ENCODE data around the gene MYADML2.
A peak's percentile ranks its signal among the peaks of the same experiment; 100 is the strongest.

Gene MYADML2

GRCh38 chr17:81939218-81939617 is 7.8 kb downstream of the MYADML2 start:
- DNase-seq (ENCODE audit: low read depth), result no peak

- DNase-seq (ENCODE audit: low read depth), result no peak
Measured at GRCh38 chr17:81935709-81936084, 11.3 kb downstream of the MYADML2 start.

DNA sequence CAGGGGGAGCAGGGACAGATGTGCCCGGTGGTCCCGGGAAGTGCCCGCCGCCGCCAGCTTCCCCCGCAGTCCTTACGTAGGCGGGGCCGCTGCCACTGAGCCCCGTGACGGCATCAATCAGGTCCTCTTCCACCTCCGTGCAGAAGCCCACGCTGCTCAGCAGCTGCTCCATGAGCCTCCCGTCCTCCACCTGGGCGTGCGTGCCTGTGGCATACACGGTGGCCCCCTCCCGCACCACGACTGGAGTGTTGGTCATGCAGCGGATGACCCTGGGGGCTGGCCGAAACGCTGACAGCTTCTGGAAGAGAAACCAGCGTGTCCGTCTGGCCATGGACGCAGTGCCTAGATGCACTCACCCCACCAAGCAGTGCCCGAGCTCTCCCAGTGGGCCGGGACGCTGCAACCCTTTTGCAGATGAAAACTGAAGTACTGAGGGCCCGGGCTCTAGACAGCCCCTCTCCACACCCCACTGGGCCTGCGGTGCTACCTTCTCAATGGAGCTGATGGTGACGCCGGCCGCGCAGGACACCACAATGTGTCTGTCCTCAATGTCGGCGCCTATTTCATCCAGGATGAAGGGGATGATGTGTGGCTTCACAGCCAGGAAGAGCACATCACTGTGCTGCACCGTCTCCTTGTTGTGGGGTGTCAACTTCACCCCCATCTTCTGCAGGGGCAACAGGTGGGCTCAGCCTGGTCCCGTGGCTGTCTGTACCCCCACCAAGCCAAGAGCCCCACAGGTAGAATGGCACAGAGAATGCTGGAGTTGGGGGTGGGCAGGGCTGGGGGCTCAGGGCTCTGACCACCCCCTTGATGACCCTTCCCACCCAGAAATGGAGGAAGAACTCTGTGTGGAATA is 12.0 kb downstream of the MYADML2 start:
- no peak for DNase-seq (ENCODE audit: low read depth)

DNA sequence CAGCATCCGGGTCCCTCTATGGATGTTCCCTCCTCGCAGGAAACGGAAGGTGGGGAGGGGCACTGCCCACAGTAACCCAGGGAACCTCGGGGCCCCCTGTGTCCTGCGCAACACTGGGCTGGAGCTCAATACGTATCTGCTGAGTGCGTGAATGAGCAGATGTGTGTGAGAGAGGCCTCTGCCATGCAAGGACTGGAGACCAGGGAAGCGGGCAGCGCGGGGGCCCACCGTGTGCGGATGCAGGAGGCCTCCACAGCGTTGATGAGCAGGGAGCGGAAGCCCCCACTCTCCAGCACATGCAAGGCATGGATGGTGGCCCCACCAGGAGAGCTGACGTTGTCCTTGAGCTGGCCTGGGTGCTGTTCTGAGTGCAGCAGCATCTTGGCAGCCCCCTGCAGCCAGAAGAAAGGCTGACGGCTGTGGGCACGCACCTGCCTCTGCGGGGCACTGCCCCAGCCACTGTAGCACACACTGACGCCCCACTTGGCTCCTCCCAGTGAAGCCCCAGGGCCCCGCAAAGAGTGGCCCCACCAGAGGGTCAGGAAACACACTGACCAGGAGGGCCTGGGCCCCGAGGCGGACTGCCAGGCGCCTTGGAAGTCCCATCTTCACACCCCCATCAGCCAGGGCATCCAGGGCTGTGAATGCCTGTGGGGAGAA is 12.8 kb downstream of the MYADML2 start:
- no peak for DNase-seq (ENCODE audit: low read depth)

DNA sequence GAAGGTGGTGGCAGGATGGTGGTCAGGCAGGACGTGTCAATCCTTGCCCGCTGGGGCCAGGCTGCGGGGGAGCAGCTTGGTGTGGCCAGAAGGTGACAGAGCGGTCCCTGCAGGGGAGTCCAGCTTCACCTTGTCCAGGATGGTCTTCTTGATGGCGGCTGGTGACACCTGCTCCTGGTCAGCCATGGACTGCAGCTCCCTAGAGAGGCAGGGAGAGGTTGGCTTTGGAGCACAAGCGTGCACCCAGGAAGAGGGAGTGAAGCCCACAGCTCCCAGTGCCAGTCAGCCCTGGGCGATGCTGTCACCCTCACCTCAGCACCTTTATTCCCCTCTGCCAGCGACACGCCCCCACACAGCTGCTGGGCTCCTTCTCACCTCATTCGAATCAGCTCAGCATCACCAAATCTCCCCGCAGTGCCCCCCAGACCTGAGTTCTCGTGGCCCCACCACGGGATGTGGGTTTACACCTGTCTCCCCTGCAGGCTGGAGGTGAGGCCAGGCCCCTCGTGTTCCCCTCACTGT is 13.8 kb downstream of the MYADML2 start:
- no peak for DNase-seq (ENCODE audit: low read depth)

- DNase-seq (ENCODE audit: low read depth), result no peak
Measured at GRCh38 chr17:81932333-81932983, 14.6 kb downstream of the MYADML2 start.

DNA sequence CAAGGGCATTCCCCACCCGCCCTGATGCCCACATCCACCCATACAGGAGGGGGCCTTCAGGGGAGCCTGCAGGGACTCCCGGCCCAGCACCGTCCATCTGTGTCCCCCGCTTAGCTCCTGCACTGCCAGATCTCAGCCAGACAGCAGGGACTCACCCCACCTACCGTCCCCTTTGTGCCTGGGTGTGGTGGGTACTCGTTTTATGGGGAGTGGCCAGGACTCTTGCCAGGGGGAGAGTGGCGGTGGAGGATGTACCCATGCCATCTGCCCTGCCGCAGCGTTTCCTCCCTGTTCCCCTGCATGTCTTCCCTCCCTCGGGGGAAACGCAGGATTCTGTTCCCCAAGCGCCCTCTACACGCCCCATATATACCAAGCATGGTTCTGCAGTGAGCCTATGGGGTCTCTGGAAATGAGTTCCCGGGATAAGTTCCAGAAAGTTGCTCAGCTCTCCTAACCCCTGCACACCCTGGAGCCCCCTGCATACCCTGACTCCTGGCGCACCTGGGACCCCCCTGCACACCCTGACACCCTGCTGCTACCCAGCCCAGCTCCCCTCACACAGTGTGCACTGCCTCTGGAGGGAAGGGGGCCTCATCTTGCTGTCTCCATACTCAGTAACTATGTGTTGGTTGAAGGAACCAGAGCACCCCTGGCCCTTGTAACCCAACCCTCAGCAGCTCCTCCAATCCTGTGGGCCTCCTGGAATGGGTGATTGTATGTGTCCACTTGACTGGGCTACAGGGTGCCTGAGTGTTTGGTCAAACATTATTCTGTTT is 15.3 kb downstream of the MYADML2 start:
- no peak for DNase-seq (ENCODE audit: low read depth)

GRCh38 chr17:81931189-81931556 is 15.9 kb downstream of the MYADML2 start:
- no peak for DNase-seq (ENCODE audit: low read depth)

DNA sequence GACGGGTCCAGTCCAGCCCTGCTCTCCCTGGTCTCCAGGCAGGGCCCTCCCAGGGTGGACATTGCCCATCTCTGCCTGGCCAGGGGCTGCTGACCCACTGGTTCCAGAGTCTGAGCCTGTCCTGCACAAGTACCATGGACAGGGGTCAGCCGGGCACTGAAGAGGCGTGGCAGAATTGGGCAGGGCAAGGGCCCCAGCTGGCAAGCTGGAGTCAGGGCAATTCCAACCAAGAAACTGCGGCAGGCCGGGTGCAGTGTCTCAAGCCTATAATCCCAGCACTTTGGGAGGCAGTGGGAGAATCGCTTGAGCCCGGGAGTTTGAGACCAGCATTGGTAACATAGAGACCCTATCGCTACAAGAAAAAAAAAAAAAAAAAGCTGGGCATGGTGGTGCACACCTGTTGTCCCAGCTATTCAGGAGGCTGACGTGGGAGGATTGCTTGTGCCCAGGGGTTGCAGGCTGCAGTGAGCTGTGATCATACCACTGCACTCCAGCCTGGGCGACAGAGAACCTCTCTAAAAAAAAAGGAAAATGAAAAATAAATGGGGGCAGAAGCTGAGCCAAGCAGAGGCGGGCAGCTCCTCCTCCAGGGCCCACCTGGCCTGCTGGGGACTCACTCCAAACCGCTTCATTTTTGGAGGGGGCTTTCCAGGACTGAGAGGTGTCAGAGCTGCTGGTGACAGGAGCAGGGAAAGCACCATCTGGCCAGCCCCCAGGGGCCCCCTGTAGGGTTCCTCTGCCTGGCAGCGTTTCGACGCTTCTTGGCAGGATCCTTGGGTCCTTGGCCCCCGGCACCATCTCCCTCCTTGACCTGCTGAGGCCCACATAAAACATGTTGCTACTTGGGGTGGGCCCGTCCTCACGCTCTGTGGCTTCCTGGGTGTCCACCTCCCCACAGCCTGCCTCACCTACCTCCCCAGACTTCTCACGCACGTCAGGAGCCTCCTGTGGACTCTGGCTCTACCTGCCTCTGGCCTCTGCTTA is 16.6 kb downstream of the MYADML2 start:
- DNase-seq (ENCODE audit: low read depth), result no peak

- DNase-seq (ENCODE audit: low read depth), result no peak
Measured at GRCh38 chr17:81929253-81930141, 17.5 kb downstream of the MYADML2 start.

DNA sequence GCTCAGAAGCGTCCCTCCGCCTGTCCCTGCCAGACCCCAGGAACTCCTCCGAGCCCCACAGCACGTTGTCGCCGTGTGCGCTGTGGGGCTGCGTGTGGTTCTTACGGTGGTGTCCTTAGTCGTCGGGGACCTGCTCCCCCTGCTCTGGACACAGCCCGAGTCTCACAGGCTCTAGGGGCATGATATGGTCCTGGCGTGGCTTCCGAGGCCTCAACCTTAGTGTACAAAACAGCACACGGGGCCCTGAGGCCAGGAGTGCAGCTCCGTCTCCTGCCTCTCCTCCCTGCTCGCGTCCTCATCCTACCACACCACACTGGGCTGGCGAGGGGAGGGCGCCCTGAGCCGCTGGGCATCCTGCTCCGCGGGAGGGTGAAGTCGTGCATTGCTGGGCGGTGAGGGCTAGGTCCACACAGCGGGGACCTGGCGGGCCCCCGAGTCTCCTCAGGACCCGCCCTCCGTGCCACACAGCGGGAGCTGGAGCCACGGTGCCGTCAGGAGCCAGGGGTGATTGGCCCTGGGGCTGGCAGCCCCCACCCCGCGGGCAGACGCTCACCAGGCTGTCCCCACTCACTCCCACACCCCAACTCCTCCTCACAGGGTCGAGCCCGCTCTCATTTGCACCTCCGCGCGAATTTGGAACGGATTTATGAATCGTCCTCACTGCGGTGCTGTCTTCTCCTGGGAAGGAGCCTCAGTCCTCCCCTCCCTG is 18.3 kb downstream of the MYADML2 start:
- DNase-seq (ENCODE audit: low read depth), result no peak

GRCh38 chr17:81927653-81928543 is 19.1 kb downstream of the MYADML2 start, which contains the start of gene MAFG:
TSS of gene MAFG (minus strand) at chr17:81927735. CDS start at chr17:81923185, 4,550 bp downstream.
- DNase-seq (ENCODE audit: low read depth), result peak; percentile 85

GRCh38 chr17:81927152-81927652 is 19.8 kb downstream of the MYADML2 start:
- no peak for DNase-seq (ENCODE audit: low read depth)

DNA sequence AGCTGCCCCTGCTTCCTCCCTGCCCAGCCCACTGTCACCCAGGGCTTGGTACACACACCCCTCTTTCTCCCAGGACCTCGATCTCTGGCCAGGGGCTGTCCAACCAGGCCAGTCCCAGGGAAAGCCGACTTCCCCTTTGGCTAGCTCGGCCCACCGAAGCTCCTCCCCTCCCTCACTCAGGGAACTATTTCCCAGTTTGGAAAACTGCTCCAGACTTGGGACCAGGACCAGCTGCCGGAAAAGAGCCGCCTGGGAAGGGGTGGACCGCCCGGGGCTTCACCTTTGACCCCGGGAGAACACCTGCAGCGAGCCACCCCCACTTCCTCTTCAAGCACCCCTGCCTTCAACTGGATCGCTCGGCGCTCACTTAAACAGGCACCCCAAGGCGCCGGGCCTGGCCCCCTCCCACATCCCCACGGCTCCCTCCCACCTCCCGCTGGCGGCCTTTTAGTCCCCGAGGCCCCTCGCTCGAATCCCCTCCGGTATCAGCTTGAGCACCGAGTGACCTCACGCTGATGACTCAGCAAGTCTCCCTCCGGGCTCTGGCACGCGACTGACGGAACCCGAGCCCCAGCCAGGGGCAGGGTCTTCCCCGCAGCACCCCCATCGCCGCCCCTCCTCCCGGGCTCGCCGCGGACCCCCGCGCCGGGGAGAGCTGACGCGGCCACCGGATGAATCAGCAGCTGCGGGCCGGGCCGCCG is 20.4 kb downstream of the MYADML2 start:
- DNase-seq (ENCODE audit: low read depth), result peak; percentile 36

DNA sequence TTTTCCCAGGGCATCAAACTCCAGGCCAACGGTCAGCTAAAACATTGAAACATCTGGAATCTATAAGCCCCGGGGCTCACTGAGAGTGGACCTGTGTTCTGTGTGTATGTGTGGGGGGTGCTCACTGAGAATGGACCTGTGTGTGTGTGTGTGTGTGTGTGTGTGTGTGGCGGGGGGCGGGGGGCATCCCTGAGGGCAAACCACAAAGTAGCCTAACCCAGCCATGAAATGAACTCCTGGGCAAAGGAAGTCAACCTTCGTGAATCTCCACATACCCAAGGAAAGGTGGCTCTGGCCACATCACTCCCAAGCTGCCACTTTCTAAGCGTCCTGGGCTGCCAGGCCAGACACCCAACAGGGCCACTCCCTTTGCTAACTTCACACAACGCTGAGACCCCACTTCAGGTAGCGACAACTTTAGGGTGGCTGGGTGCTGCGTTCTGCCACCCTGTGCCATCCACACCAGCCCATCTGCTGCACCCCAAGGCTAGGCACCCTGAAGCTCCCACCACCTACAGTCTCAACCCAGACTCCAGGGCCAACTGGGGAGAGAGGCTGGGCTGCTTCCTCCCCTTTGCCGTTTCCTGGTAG is 21.1 kb downstream of the MYADML2 start:
- no peak for DNase-seq (ENCODE audit: low read depth)
